ENCODE results near the gene ZC3H6.

GRCh38 chr2:112230371-112230770 lies 45.0 kb upstream of the ZC3H6 start:
- TF ChIP-seq CTCF (conservative IDR thresholded peaks at IDR 0.05) (no peak), ZFX (IDR thresholded peaks at IDR 0.05) (no peak)

Data from C4-2B (cell line).